HepG2 (cell line): ENCODE results near the gene EPHX1. TPM values are rescaled to one million over a fixed set of nuclear protein-coding genes. Genes with fewer than 3 reads are reported as not detected.
A peak's percentile ranks its signal among the peaks of the same experiment; 100 is the strongest.

Experiments used
- ATM ChIP-seq: fragments of 450-650 bp; IDR thresholded peaks from 2 replicates; pipeline ENCODE4 v1.7.1; 2017; ENCODE audit warnings: mild to moderate bottlenecking, borderline replicate concordance
- CREB1 ChIP-seq, 2 experiments: fragments of 450-650 bp in 1 of 2; IDR thresholded peaks; 2 replicates each; pipeline ENCODE4 v1.6.1; 2016 to 2017; ENCODE audit warnings: control low read depth in 1 of 2, mild to moderate bottlenecking in 1 of 2, missing compliant biosample characterization in 1 of 2, missing genetic modification characterization in 1 of 2
- FOXJ3 ChIP-seq: sonication (generic); formaldehyde crosslinking; IDR thresholded peaks from 2 replicates; pipeline ENCODE4 v1.4.0; 2020; ENCODE audit warnings: missing genetic modification reagents, mild to moderate bottlenecking, borderline replicate concordance
- HES4 ChIP-seq: sonication (generic); formaldehyde crosslinking; IDR thresholded peaks from 2 replicates; pipeline ENCODE4 v1.9.0; 2021; ENCODE audit warnings: mild to moderate bottlenecking, missing genetic modification reagents, borderline replicate concordance
- KMT2A ChIP-seq: sonication (generic); formaldehyde crosslinking; IDR thresholded peaks from 2 replicates; pipeline ENCODE4 v1.4.0; 2020; ENCODE audit warnings: missing genetic modification reagents
- MED1 ChIP-seq: sonication (generic); formaldehyde crosslinking; IDR thresholded peaks from 2 replicates; pipeline ENCODE4 v1.4.0; 2020; ENCODE audit warnings: missing genetic modification reagents
- POLR2G ChIP-seq: fragments of 200-400 bp; formaldehyde crosslinking; IDR thresholded peaks from 2 replicates; pipeline ENCODE4 v1.6.1; 2018; ENCODE audit warnings: mild to moderate bottlenecking, low read depth, low read length, moderate library complexity
- RBM39 ChIP-seq: fragments of 200-400 bp; formaldehyde crosslinking; IDR thresholded peaks from one replicate; pipeline ENCODE4 v1.6.1; 2018; ENCODE audit warnings: antibody characterized with exemption, mild to moderate bottlenecking, low read depth, low read length; ENCODE audit not compliant: poor library complexity, severe bottlenecking
- SMAD3 ChIP-seq: sonication (generic); formaldehyde crosslinking; IDR thresholded peaks from 2 replicates; pipeline ENCODE4 v1.4.0; 2020; ENCODE audit warnings: missing genetic modification reagents
- TCF7L2 ChIP-seq: IDR thresholded peaks from 2 replicates; pipeline ENCODE4 v1.6.1; 2011; ENCODE audit warnings: mild to moderate bottlenecking, low read depth, low read length, moderate library complexity
- THAP11 ChIP-seq: IDR thresholded peaks from 2 replicates; pipeline ENCODE4 v1.6.1; 2016; ENCODE audit warnings: missing biosample characterization, missing genetic modification reagents
- TRIM24 ChIP-seq: sonication (generic); formaldehyde crosslinking; IDR thresholded peaks from 2 replicates; pipeline ENCODE4 v1.8.0; 2022; ENCODE audit warnings: mild to moderate bottlenecking, missing genetic modification reagents
- XRCC5 ChIP-seq: fragments of 200-400 bp; formaldehyde crosslinking; optimal IDR thresholded peaks from 2 replicates; pipeline ENCODE3; 2017; ENCODE audit warnings: mild to moderate bottlenecking, low read length
- ZBTB38 ChIP-seq: sonication (generic); formaldehyde crosslinking; IDR thresholded peaks from 2 replicates; pipeline ENCODE4 v1.5.1; 2020; ENCODE audit warnings: mild to moderate bottlenecking, missing genetic modification reagents
- ZFY ChIP-seq: sonication (generic); formaldehyde crosslinking; IDR thresholded peaks from 2 replicates; pipeline ENCODE4 v1.4.0; 2020; ENCODE audit warnings: missing genetic modification reagents
- ZNF205 ChIP-seq: IDR thresholded peaks from 2 replicates; pipeline ENCODE4 v1.6.1; 2018; ENCODE audit warnings: missing biosample characterization, missing genetic modification reagents
- ZNF33B ChIP-seq: sonication (generic); formaldehyde crosslinking; IDR thresholded peaks from 2 replicates; pipeline ENCODE4 v1.5.1; 2020; ENCODE audit warnings: mild to moderate bottlenecking, missing genetic modification reagents
- ZNF354B ChIP-seq: sonication (generic); formaldehyde crosslinking; IDR thresholded peaks from 2 replicates; pipeline ENCODE4 v1.8.0; 2022; ENCODE audit warnings: mild to moderate bottlenecking, missing genetic modification reagents
- ZNF670 ChIP-seq: sonication (generic); formaldehyde crosslinking; IDR thresholded peaks from 2 replicates; pipeline ENCODE4 v1.8.0; 2022; ENCODE audit warnings: mild to moderate bottlenecking, missing genetic modification reagents, borderline replicate concordance
- ZNF737 ChIP-seq: sonication (generic); formaldehyde crosslinking; IDR thresholded peaks from 2 replicates; pipeline ENCODE4 v1.5.0; 2020; ENCODE audit warnings: missing genetic modification reagents, mild to moderate bottlenecking, borderline replicate concordance
- ZNF747 ChIP-seq: sonication (generic); formaldehyde crosslinking; IDR thresholded peaks from 2 replicates; pipeline ENCODE4 v1.8.1; 2023; ENCODE audit warnings: missing genetic modification reagents, mild to moderate bottlenecking, borderline replicate concordance
- ZSCAN9 ChIP-seq: IDR thresholded peaks from 2 replicates; pipeline ENCODE4 v1.6.1; 2016; ENCODE audit warnings: borderline replicate concordance
- polyA plus RNA-seq, 8 experiments: library from polyadenylated mRNA; depleted of rRNA in 3 of 8; stranded (reverse) in 7 of 8; unstranded in 1 of 8; fragments of >200 nt; fragmentation: Illumina TruSeq in 4 of 8; extraction: Trizol in 4 of 8; gene quantifications; 2 replicates each; pipeline versions ENCODE4 v1.2.1 to v1.2.3, GENCODE V29; 2011 to 2016; ENCODE audit warnings: low read depth in 4 of 8, missing spikeins in 1 of 8, mixed read lengths in 1 of 8; ENCODE audit not compliant: insufficient read depth in 1 of 8
- total RNA-seq, 5 experiments: library from RNA; depleted of rRNA; stranded (reverse); fragments of >200 nt; fragmentation: Illumina TruSeq; extraction: Trizol; gene quantifications; 2 replicates each; pipeline ENCODE4 v1.2.3, GENCODE V29; 2016; ENCODE audit warnings: low read depth in 1 of 5
- TF ChIP-seq, protein P1 (sequence below): sonication (generic); formaldehyde crosslinking; IDR thresholded peaks from 2 replicates; pipeline ENCODE4 v1.4.0; 2020; ENCODE audit warnings: missing genetic modification reagents
- TF ChIP-seq, protein P2 (sequence below): sonication (generic); formaldehyde crosslinking; IDR thresholded peaks from 2 replicates; pipeline ENCODE4 v1.5.0; 2020; ENCODE audit warnings: missing genetic modification reagents

The EPHX1 gene
- total and polyA plus RNA-seq, 2 of the 13 experiments (the other 11 are each of a cell fraction or from before 2014, with no cell fraction given), result 27.7 to 36.5 TPM

DNA sequence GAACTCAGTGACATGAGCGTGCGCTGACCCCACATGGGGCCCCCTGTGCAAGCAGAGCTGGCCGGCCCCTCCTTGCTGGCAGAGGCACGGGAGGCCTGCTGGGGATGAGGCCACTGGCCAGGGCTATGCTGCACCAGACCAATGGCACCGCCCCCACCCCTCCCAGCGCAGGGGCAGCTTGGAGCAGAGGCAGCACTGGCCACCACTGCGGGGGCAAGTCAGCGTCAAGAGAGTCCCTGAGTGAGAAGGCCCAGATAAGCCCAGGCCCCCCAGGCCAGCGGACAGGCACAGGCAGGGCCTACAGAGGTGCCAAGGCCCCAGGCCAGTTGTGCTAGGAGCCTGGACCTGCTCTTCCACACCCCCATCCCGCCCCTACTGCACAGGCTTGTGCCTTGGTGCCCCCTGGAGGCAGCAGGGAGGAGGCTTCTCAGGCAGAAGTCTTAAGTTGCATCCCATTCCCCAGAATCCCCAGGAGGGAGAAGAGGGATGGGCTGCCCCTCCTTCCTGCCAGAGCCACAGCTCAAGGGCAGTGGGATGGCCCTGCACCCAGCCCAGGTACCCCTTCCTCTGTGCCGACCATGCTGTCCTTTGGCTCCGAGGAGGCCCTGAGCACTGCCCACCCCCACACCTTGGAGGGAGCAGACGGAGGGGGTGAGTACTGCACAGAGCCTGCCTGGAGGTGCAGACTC lies 35.8 kb downstream of the EPHX1 start (continued):
- TF ChIP-seq ZNF670 (CRISPR knock-in tag), result no peak
- no peak for TF ChIP-seq FOXJ3 (CRISPR knock-in tag)
- no peak for TF ChIP-seq ZSCAN9
- TF ChIP-seq, protein P1, sequence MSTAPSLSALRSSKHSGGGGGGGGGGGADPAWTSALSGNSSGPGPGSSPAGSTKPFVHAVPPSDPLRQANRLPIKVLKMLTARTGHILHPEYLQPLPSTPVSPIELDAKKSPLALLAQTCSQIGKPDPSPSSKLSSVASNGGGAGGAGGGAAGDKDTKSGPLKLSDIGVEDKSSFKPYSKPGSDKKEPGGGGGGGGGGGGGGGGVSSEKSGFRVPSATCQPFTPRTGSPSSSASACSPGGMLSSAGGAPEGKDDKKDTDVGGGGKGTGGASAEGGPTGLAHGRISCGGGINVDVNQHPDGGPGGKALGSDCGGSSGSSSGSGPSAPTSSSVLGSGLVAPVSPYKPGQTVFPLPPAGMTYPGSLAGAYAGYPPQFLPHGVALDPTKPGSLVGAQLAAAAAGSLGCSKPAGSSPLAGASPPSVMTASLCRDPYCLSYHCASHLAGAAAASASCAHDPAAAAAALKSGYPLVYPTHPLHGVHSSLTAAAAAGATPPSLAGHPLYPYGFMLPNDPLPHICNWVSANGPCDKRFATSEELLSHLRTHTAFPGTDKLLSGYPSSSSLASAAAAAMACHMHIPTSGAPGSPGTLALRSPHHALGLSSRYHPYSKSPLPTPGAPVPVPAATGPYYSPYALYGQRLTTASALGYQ (CRISPR knock-in tag), result no peak
- TF ChIP-seq ZNF747 (CRISPR knock-in tag), result no peak
- TF ChIP-seq ZNF205 (CRISPR knock-in tag), result 0 out of 2 replicates have a peak, but pooled peaks have one; percentile 32
- TF ChIP-seq THAP11 (CRISPR knock-in tag), result 0 out of 2 replicates have a peak, but pooled peaks have one; percentile 22
- peak; percentile 43 for TF ChIP-seq XRCC5
- no peak for TF ChIP-seq TRIM24
- TF ChIP-seq SMAD3 (CRISPR knock-in tag), result no peak
- TF ChIP-seq CREB1 (IDR thresholded peaks at IDR 0.05), result no peak
- no peak for TF ChIP-seq CREB1 (CRISPR knock-in tag; IDR thresholded peaks at IDR 0.05)
- TF ChIP-seq MED1, result no peak
- peak; percentile 17; the same call in 1 of the 2 replicates for TF ChIP-seq HES4 (CRISPR knock-in tag)
- no peak for TF ChIP-seq RBM39
- TF ChIP-seq POLR2G, result peak; percentile 47; the same call in 1 of the 2 replicates
- TF ChIP-seq TCF7L2, result no peak
- TF ChIP-seq ZNF354B, result no peak
- peak; percentile 44; the same call in 1 of the 2 replicates for TF ChIP-seq ZFY (CRISPR knock-in tag)
- TF ChIP-seq, protein P2, sequence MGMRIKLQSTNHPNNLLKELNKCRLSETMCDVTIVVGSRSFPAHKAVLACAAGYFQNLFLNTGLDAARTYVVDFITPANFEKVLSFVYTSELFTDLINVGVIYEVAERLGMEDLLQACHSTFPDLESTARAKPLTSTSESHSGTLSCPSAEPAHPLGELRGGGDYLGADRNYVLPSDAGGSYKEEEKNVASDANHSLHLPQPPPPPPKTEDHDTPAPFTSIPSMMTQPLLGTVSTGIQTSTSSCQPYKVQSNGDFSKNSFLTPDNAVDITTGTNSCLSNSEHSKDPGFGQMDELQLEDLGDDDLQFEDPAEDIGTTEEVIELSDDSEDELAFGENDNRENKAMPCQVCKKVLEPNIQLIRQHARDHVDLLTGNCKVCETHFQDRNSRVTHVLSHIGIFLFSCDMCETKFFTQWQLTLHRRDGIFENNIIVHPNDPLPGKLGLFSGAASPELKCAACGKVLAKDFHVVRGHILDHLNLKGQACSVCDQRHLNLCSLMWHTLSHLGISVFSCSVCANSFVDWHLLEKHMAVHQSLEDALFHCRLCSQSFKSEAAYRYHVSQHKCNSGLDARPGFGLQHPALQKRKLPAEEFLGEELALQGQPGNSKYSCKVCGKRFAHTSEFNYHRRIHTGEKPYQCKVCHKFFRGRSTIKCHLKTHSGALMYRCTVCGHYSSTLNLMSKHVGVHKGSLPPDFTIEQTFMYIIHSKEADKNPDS, result no peak
- peak; percentile 81; the same call in 1 of the 2 replicates for TF ChIP-seq ZBTB38
- TF ChIP-seq KMT2A (CRISPR knock-in tag), result peak; percentile 39; the same call in 1 of the 2 replicates
- no peak for TF ChIP-seq ATM
- no peak for TF ChIP-seq ZNF737 (CRISPR knock-in tag)
- no peak for TF ChIP-seq ZNF33B (CRISPR knock-in tag)
